Measurements from ENCODE around the gene CDH5.

Gene CDH5

GRCh38 chr16:66395806-66396555, 29.5 kb downstream of the CDH5 start:
- DNase-seq = no peak

GRCh38 chr16:66397736-66398433, 31.4 kb downstream of the CDH5 start:
- DNase-seq = no peak

GRCh38 chr16:66399031-66399430, 32.5 kb downstream of the CDH5 start:
- DNase-seq = no peak

- DNase-seq = no peak
These were observed 33.4 kb downstream of the CDH5 start for GRCh38 chr16:66399930-66400329.

GRCh38 chr16:66400503-66401380, 34.3 kb downstream of the CDH5 start:
- DNase-seq = no peak

- DNase-seq = no peak
These were observed 35.1 kb downstream of the CDH5 start for GRCh38 chr16:66401610-66402009.

GRCh38 chr16:66402166-66402565, 35.7 kb downstream of the CDH5 start:
- DNase-seq = no peak

- DNase-seq = no peak
These were observed 36.2 kb downstream of the CDH5 start for GRCh38 chr16:66402591-66403230.

- DNase-seq = no peak
These were observed 37.1 kb downstream of the CDH5 start for GRCh38 chr16:66403531-66404145.

- DNase-seq = no peak
These were observed 38.7 kb downstream of the CDH5 start for GRCh38 chr16:66405057-66405783.

GRCh38 chr16:66406534-66407221, 40.2 kb downstream of the CDH5 start:
- DNase-seq = peak; percentile 90

GRCh38 chr16:66408163-66409048, 41.9 kb downstream of the CDH5 start:
- peak; percentile 45 for DNase-seq

- DNase-seq = no peak
These were observed 42.7 kb downstream of the CDH5 start for GRCh38 chr16:66409156-66409555.

- no peak for DNase-seq
These were observed 45.7 kb downstream of the CDH5 start for GRCh38 chr16:66412182-66412581.

GRCh38 chr16:66414891-66415290, 48.4 kb downstream of the CDH5 start:
- DNase-seq = no peak

GRCh38 chr16:66416136-66416535, 49.6 kb downstream of the CDH5 start:
- DNase-seq = no peak

GRCh38 chr16:66416939-66417700, 50.6 kb downstream of the CDH5 start:
- DNase-seq = no peak

- no peak for DNase-seq
These were observed 51.9 kb downstream of the CDH5 start for GRCh38 chr16:66418165-66418962.

All from stimulated activated CD4-positive, alpha-beta T cell treated with anti-CD3 and anti-CD28 coated beads, Interleukin-4, amount 100 ng/mL, for 24 hours (primary cell).